Activated CD8-positive, alpha-beta T cell treated with anti-CD3 and anti-CD28 coated beads for 36 hours (primary cell): ENCODE measurements around the gene MACROD2. TPM values are rescaled to one million over a fixed set of nuclear protein-coding genes. Genes with fewer than 3 reads are reported as not detected.

Experiments used
- ATAC-seq: fragments of 200-7000 bp; cut with Tn5 transposase; one replicate; pipeline ENCODE4 v1.10.0; 2021; ENCODE audit warnings: mild to moderate bottlenecking, moderate library complexity
- CTCF ChIA-PET: fragments of 350-600 bp; sonication (Branson Sonifier 250); formaldehyde crosslinking; loops from one replicate; lab custom pipeline; 2021; ENCODE audit warnings: antibody characterized with exemption; lab: Charles Lee
- POLR2A ChIA-PET: fragments of 350-600 bp; sonication (Branson Sonifier 250); formaldehyde crosslinking; loops from one replicate; lab custom pipeline; 2021; ENCODE audit warnings: antibody characterized with exemption; lab: Charles Lee
- DNase-seq: peaks from one replicate; pipeline ENCODE4 v3.0.0-alpha.2; 2020
- H3K27ac Mint-ChIP-seq: one replicate; pipeline ENCODE4 v1.8.0; 2021; ENCODE audit warnings: mild to moderate bottlenecking, mixed read lengths
- H3K27me3 Mint-ChIP-seq: one replicate; pipeline ENCODE4 v1.8.0; 2021; ENCODE audit warnings: mixed read lengths
- H3K36me3 Mint-ChIP-seq: one replicate; pipeline ENCODE4 v1.8.0; 2021; ENCODE audit warnings: low read depth, mixed read lengths
- H3K4me1 Mint-ChIP-seq: one replicate; pipeline ENCODE4 v1.8.0; 2021; ENCODE audit warnings: low read depth, mixed read lengths
- H3K4me3 Mint-ChIP-seq: one replicate; pipeline ENCODE4 v1.8.0; 2021; ENCODE audit warnings: mild to moderate bottlenecking, moderate library complexity, mixed read lengths
- H3K9me3 Mint-ChIP-seq: one replicate; pipeline ENCODE4 v1.8.0; 2021; ENCODE audit warnings: mixed read lengths
- intact Hi-C: fragments of 100-400 bp; cut with micrococcal nuclease; formaldehyde crosslinking; loops from one replicate; pipeline ENCODE4 v1.10.0; 2022
- total RNA-seq, 2 experiments: library from RNA; stranded (reverse); gene quantifications; one replicate each; pipeline ENCODE4 v1.2.3, GENCODE V29; 2021
- TF ChIP-seq, protein P1 (sequence below): fragments of 200-600 bp; IDR thresholded peaks from one replicate; pipeline ENCODE4 v1.8.0; 2022; ENCODE audit warnings: antibody characterized with exemption, mild to moderate bottlenecking

Gene MACROD2
- total RNA-seq, 2 experiments from 2014 or later = not detected

DNA sequence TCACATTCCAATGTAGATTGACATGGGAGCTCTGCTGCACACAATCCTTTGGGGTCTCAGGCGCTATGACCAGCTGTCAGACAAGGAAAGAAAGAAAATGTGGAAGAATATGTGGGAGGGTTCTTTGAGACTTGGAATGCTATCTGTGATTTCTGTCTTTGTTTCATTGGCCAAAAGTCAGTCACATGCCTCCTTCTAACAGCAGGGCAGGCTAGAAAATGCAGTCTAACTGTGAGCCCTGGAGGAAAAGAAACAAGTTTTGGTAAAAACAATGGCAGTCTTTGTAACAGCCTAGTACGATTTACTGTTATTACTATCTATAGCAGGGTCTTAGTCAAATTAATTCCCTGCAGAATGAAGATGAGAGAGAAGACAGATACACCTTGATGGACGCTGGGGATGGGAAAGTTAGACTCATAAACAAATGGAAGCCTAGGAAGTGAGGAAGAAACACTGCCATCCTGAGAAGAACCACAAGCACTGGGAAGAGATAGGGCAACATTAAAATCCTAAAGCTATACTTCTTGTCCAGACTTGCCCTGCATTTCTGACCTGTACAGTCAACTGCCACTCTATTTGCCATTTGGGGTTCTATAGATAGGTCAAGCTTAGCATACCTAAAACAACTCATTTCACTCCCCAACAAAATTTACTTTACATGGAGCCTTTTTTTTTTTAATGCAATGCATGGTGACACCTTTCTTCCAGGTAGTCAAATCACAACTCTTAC lies 1744.9 kb downstream of the MACROD2 start:
- H3K36me3 Mint-ChIP-seq = no peaks in the 10 kb centered on the region
- no peak overlapping the region for H3K4me3 Mint-ChIP-seq
- DNase-seq (no peak), ATAC-seq (no peak)
- POLR2A ChIA-PET = no interaction called here
- CTCF ChIA-PET = no interaction called here
- no peak overlapping the region for H3K27ac Mint-ChIP-seq
- H3K27me3 Mint-ChIP-seq = no peaks in the 10 kb centered on the region
- TF ChIP-seq, protein P1, sequence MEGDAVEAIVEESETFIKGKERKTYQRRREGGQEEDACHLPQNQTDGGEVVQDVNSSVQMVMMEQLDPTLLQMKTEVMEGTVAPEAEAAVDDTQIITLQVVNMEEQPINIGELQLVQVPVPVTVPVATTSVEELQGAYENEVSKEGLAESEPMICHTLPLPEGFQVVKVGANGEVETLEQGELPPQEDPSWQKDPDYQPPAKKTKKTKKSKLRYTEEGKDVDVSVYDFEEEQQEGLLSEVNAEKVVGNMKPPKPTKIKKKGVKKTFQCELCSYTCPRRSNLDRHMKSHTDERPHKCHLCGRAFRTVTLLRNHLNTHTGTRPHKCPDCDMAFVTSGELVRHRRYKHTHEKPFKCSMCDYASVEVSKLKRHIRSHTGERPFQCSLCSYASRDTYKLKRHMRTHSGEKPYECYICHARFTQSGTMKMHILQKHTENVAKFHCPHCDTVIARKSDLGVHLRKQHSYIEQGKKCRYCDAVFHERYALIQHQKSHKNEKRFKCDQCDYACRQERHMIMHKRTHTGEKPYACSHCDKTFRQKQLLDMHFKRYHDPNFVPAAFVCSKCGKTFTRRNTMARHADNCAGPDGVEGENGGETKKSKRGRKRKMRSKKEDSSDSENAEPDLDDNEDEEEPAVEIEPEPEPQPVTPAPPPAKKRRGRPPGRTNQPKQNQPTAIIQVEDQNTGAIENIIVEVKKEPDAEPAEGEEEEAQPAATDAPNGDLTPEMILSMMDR = no peak
- H3K4me1 Mint-ChIP-seq = no peaks in the 10 kb centered on the region
- H3K9me3 Mint-ChIP-seq = no peaks in the 10 kb centered on the region
- intact Hi-C loops = no loop called here

DNA sequence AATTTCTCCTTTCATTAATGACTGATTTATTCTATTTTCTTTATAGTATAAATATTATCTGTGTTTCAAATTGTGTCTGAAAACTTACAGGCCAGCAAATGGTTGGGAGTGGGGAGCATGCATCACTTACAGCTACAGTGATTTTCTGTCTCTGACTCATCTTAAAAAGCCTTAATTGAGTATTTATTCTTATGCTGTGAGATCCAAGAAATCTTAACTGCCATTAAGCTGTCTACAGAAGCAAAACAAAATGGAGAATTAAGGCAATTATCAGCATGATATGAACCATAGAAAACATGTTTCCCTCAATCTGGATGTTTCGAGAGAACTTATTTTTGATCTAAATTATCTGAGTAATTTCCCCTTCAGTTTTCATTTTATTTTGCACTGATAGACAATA lies 1746.8 kb downstream of the MACROD2 start:
- Mint-ChIP-seq H3K27me3 (no peaks in the 10 kb centered on the region), H3K4me1 (no peaks in the 10 kb centered on the region), H3K27ac (no peak overlapping the region), H3K36me3 (no peaks in the 10 kb centered on the region), H3K9me3 (peaks cover 5% of the 10 kb centered on the region), H3K4me3 (no peak overlapping the region)
- DNase-seq (no peak), ATAC-seq (no peak)
- TF ChIP-seq, protein P1 = no peak
- ChIA-PET CTCF (no interaction called here), POLR2A (no interaction called here)
- intact Hi-C loops = no loop called here

DNA sequence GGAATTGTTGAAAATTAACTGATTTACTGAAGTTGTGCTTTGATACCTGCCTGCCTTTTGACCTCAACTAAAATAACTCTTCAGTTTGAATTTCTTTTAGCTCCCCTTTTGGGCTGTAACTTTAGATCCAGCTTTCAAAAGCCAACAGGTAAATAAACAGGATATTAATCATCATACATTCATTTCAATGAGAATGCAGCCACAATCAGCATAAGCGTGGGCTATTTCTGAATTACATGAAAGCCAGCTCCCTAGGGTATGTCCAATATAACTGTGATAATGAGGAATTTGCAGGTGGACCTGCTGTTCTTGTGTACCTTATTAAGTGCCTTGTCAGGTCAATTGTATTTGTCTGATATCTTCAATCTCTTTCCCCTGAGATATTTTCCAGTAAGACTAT lies 1747.3 kb downstream of the MACROD2 start:
- DNase-seq (no peak), ATAC-seq (no peak)
- intact Hi-C loops = no loop called here
- H3K9me3 Mint-ChIP-seq = peaks cover 6% of the 10 kb centered on the region
- H3K27ac Mint-ChIP-seq = no peak overlapping the region
- no peak overlapping the region for H3K4me3 Mint-ChIP-seq
- no peaks in the 10 kb centered on the region for H3K4me1 Mint-ChIP-seq
- TF ChIP-seq, protein P1 = no peak
- no peaks in the 10 kb centered on the region for H3K36me3 Mint-ChIP-seq
- no peaks in the 10 kb centered on the region for H3K27me3 Mint-ChIP-seq
- POLR2A ChIA-PET = no interaction called here
- CTCF ChIA-PET = no interaction called here

DNA sequence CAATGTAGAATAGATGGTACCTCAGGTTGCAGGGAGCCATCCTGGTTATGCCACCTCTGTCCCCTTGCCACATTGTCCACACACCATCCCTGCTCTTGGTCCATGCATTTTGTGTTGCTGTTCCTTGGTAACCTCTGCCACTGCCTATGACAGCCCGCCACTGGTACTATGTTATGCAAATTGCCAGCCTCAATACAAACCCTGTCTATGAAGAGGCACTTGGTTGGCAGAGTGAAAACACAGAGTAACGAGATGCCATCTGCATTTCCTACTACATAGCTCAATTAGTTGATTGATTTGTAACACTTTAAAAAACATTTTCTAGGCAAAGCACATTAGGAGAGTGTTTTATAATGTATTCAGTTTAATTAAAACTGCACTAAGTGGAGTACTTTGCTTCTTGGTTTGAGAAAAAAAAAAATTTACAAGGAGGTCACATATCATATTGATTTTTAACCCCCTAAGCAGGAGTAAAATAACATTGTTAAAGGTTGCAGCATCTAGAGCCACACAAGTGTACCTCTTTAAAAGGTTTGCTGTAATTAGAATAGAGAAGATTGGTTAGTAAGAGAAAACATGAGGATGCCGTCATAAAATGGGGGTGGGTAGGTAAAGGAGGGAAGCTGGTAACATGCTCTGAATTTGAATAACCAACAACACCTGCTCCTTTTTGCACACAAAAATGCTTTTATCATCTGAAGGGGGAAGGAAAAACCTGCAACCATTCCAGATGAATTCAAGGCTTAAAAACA lies 1760.9 kb downstream of the MACROD2 start:
- no peaks in the 10 kb centered on the region for H3K36me3 Mint-ChIP-seq
- H3K9me3 Mint-ChIP-seq = peaks cover 2% of the 10 kb centered on the region
- intact Hi-C loops = no loop called here
- H3K27me3 Mint-ChIP-seq = no peaks in the 10 kb centered on the region
- H3K4me1 Mint-ChIP-seq = no peaks in the 10 kb centered on the region
- ChIA-PET POLR2A (no interaction called here), CTCF (no interaction called here)
- no peak overlapping the region for H3K4me3 Mint-ChIP-seq
- DNase-seq (no peak), ATAC-seq (no peak)
- TF ChIP-seq, protein P1 = no peak
- no peak overlapping the region for H3K27ac Mint-ChIP-seq

DNA sequence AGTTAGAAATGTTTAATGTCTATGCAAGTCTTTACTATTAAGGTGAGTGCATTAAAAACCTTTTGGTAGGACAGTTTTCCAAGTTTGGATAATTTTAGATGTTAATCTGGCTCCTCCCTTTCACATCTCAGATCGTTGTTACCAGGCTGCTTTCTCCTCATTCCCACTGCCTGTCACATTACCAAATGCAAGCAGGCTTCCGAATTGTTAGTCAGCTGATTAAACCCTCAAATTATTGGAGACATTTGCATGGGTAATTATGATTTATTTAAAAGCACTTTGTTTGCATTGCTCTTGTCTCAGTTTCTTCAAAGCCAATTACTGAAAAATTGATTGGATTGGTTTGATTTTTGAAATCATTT lies 1761.4 kb downstream of the MACROD2 start:
- no peak for ATAC-seq
- ChIA-PET CTCF (no interaction called here), POLR2A (no interaction called here)
- H3K36me3 Mint-ChIP-seq = no peaks in the 10 kb centered on the region
- no peaks in the 10 kb centered on the region for H3K27me3 Mint-ChIP-seq
- H3K4me3 Mint-ChIP-seq = no peak overlapping the region
- H3K4me1 Mint-ChIP-seq = no peaks in the 10 kb centered on the region
- intact Hi-C loops = no loop called here
- TF ChIP-seq, protein P1 = no peak
- no peak for DNase-seq
- peaks cover 2% of the 10 kb centered on the region for H3K9me3 Mint-ChIP-seq
- H3K27ac Mint-ChIP-seq = no peak overlapping the region
